Measurements from ENCODE around the gene TXLNG.

Gene TXLNG

DNA sequence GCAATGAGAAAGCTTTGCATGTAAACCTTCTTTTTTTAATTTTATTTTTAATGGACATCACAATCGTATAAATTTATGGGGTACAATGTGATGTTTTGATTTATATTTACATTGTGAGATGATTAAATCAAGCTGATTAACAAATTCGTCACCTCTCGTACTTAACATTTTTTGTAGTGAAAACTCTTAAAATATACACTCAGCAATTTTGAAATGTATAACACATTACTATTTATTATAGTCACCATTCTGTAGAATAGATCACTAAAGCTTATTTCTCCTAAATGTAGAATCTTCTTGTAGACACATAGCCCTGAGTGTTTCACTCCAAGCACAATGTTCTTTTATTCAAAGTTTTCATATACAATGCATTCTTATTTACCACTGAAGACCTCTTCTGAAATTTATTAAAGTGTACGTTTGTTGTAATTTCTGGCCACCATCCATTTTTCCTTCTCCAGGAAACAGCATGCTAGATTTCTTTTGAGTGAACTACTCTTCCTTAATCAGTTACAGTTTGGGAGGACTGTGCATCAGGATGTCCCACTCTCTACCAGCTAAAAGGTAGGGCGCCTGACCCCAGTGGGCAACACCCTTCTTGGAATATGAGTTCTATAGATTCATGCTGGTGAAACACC, 88.3 kb downstream of the TXLNG start:
- no peak for DNase-seq (ENCODE audit: low spot score)

DNA sequence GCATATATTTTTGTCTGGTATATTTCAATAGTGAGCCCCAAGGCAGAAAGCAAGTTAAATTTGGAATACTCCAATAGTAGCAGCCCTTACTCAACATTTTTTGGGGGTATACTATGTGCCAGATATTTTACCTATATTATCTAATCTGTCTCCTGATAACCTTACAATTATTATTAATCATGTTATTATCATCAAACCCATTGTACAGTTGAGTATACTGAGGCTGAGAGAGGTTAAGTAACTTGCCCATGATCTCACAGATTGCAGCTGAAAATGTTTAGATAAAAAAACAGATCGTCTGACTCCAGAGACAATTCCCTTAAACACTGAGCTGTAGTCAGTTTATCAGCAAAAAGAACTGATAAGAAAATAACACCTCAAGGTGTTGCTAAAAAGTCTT, 90.4 kb downstream of the TXLNG start:
- no peak for DNase-seq (ENCODE audit: low spot score)

DNA sequence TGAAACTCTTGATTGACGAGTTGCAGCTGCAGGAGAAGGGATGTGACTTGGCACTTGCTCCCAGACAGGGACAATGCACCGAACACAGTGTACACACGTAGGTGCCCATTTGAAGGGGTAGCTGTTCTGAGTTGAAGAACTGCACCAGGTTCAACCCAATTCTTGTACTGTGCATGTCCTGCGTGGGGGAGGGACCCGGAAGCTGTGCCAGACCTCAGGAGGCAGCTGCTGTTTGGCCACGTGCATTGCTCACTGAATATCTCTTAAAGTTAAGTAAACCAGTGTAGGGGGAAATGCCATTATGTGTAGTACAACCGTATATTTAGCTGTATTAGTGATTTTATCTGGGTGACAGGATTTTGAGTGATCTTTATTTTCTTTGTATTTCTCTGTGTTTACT, 95.9 kb downstream of the TXLNG start:
- no peak for DNase-seq (ENCODE audit: low spot score)

DNA sequence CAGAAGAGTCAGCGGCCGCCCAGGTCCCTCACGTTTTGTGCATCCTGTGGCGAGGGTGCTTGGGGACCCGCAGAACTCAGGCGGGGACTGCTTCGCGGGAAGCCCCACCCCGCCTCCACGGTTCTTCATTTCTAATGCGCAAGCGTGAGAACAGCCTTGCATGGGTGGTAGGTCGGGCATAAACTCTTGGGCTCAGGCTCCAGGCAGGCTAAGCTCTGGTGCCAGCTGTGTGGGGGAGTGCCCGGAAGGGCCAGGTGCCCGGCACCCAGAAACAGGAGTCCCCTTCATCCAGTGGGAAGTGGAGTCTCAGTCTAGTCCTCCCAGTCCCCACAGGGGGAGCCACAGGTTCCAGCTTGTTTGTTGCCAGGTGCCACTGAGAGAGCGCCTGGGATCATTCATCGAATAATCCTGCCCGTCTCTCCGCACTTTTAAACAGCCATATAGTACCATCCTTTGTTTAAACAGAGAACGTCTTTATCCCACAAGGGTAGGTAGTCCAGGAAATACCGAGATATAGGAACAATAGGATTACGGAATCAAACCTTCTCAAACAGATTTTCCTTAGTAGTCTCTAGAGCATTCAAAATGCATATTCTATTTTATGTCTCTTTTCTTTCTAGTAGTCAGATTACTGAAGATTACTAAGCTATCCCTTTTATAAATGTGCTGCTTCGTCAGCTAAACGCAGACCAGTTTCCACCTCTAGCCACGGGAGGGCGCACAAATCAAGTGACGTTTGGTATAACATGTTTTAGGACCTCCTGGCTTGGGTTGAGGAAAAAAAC, 96.6 kb downstream of the TXLNG start:
- peak; percentile 59 for DNase-seq (ENCODE audit: low spot score)

DNA sequence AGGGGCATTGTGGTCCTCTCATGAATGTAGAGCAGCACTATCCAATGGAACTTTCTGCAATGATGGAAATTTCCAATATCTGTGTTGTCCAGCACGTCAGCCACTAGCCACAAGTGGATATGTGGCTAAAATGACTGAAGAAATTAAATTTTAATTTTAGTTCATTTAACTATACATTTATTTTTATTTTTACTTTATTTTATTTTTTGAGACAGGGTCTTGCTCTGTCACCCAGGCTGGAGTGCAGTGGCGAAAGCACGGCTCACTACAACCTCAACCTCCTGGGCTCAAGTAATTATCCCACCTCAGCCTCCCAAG, 97.2 kb downstream of the TXLNG start:
- no peak for DNase-seq (ENCODE audit: low spot score)

DNA sequence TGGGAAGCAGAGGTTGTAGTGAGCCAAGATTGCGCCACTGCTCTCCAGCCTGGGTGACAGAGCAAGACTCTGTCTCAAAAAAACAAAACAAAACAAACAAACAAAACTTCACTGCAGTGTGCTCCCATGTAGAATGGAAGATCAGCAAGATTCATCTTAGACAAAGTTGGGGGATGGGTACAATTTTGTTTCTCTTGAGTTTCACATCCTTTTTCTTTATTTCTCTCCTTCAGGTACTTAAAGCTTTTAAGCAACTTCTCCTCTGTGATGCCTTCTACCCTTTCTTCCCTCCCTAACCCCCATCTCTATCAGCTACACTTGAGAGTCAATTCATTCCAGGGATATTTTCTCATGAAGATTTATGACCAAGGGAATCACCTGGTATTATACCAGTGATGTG, 99.4 kb downstream of the TXLNG start:
- DNase-seq (ENCODE audit: low spot score) = no peak

DNA sequence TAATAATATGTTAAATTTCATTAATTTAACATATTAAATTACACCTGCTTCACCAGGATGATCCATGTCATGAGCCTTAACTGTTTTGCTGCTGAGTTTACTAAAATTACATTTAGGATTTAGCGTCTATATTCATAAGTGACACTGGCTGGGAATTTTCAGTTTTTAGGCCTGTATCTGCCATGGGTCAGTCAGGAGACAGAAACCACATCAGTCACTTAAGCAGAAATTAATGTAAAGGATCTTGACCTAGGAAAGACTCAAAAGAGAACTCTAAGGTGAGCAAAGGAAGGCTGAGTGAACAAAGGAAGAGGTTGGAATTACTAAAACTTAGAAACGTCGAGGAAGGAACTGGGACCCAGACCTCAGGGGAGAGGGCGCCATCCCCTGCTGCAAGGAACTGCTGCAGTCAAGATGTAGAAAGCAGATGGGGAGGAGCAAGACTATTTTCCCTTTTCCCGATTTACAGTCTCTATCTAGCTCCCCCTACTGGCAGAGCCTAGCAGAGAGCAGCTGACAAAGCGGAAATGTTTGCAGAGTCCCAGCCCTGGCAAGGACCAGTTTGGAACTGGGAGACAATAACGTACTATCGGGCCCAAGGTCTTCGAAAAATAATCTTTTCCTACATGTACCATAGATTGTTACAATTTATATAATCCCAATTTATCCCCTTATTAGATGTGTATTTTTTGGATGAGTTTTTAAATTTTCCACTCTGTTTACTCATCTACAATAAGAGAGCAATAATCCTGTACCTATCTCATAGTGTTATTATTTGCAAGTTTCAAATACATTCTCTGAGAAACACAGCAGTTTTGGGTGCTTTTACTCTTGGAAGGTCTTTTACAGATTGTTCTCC, 106.5 kb downstream of the TXLNG start:
- DNase-seq (ENCODE audit: low spot score) = peak; percentile 80
